ENCODE measurements around the gene ARFIP2.

- TF ChIP-seq, protein P1, sequence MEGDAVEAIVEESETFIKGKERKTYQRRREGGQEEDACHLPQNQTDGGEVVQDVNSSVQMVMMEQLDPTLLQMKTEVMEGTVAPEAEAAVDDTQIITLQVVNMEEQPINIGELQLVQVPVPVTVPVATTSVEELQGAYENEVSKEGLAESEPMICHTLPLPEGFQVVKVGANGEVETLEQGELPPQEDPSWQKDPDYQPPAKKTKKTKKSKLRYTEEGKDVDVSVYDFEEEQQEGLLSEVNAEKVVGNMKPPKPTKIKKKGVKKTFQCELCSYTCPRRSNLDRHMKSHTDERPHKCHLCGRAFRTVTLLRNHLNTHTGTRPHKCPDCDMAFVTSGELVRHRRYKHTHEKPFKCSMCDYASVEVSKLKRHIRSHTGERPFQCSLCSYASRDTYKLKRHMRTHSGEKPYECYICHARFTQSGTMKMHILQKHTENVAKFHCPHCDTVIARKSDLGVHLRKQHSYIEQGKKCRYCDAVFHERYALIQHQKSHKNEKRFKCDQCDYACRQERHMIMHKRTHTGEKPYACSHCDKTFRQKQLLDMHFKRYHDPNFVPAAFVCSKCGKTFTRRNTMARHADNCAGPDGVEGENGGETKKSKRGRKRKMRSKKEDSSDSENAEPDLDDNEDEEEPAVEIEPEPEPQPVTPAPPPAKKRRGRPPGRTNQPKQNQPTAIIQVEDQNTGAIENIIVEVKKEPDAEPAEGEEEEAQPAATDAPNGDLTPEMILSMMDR (IDR thresholded peaks at IDR 0.05) = no peak
- no peak for TF ChIP-seq ESRRA (IDR thresholded peaks at IDR 0.05; ENCODE audit: borderline replicate concordance, low read length)
- TF ChIP-seq EHMT2 (IDR thresholded peaks at IDR 0.05; ENCODE audit: low read depth) = no peak
- TF ChIP-seq, protein P2, sequence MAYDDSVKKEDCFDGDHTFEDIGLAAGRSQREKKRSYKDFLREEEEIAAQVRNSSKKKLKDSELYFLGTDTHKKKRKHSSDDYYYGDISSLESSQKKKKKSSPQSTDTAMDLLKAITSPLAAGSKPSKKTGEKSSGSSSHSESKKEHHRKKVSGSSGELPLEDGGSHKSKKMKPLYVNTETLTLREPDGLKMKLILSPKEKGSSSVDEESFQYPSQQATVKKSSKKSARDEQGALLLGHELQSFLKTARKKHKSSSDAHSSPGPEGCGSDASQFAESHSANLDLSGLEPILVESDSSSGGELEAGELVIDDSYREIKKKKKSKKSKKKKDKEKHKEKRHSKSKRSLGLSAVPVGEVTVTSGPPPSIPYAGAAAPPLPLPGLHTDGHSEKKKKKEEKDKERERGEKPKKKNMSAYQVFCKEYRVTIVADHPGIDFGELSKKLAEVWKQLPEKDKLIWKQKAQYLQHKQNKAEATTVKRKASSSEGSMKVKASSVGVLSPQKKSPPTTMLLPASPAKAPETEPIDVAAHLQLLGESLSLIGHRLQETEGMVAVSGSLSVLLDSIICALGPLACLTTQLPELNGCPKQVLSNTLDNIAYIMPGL (CRISPR knock-in tag; IDR thresholded peaks at IDR 0.05; ENCODE audit: borderline replicate concordance) = no peak
These were observed 17.0 kb upstream of the ARFIP2 start for GRCh38 chr11:6498121-6498520.
